GM18868 (cell line): ENCODE measurements around the gene PDE7B.

Source experiments
- ATAC-seq: cut with Tn5 transposase; IDR thresholded peaks from one replicate; pipeline ENCODE4 v1.9.1; 2021; ENCODE audit warnings: mild to moderate bottlenecking, moderate library complexity; ENCODE audit not compliant: unreplicated experiment

The PDE7B gene

GRCh38 chr6:136022224-136022874 is 170.8 kb downstream of the PDE7B start:
- ATAC-seq = no peak

- no peak for ATAC-seq
These were observed 173.2 kb downstream of the PDE7B start for GRCh38 chr6:136024711-136025110.

GRCh38 chr6:136025736-136026135 is 174.2 kb downstream of the PDE7B start:
- ATAC-seq = no peak

DNA sequence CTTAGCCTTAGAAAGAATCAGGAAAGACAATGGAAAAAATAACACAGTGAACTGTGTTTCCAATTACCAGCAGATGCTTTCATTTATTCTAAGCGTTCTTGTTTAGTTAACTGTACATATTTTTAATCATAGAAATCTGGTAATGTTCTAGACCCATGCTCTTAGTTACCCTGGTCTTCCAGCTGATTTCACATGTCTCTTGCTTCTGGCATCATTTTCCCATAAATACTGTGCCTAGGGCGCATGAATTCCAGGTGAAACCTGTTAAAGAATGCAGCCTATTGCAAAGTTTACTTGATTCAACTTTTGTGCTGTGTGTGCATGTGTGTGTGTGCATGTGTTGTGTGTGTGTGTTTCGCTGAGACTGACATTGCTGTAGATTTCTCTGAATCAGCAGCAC is 178.6 kb downstream of the PDE7B start:
- ATAC-seq = no peak

DNA sequence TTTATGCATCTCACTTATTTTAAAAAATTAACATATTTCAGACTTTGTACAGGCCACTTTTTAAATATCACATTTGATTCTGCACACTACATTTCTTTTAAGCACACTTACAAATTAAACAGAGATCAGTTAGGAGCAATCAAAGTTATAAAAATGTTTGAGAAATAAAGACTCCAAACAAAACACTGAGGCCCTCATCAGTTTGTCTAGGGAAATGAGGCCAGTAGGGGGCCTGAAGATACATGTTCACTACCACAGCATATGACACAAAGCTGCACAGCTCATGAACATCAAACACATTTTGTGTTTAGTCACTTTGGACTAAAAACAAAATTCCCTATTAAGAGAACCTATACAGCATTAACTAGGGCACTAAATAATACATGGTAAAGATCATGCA is 180.5 kb downstream of the PDE7B start:
- no peak for ATAC-seq

DNA sequence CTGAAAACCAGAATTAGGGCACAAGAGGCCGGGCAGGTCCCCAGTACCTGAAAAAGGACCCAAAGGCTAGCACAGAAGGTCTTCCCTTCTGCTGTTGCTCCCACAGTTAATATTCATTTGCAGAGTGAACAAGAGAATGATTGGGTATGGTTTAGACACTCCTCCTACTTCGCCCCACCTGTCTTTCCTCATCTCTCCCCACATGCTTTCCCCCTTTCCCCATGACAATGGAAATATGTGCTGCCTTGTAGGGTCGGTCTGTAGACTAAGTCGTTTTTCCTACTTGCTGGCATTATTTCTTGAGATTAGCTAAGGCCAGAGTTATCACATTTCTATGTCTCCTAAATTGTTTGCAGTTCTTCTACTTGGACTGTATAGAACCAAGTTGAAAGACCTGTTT is 181.9 kb downstream of the PDE7B start:
- ATAC-seq = no peak

- no peak for ATAC-seq
These were observed 182.9 kb downstream of the PDE7B start for GRCh38 chr6:136034422-136034821.

- ATAC-seq = no peak
These were observed 184.0 kb downstream of the PDE7B start for GRCh38 chr6:136035378-136036070.

DNA sequence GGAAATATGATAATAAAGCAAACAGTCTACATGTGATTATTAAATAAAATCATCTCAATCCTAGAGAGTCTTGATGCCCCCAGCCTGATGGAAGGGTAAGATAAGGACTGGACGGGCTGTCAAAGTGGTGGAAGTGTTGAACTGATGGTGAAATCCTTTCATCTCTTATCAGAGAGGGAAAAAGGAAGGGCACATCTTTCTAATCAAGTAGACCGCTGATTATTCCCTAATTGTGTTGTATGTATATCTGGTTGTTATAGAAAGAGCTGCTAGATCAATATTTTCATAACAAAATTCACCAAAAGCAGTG is 184.5 kb downstream of the PDE7B start:
- no peak for ATAC-seq

DNA sequence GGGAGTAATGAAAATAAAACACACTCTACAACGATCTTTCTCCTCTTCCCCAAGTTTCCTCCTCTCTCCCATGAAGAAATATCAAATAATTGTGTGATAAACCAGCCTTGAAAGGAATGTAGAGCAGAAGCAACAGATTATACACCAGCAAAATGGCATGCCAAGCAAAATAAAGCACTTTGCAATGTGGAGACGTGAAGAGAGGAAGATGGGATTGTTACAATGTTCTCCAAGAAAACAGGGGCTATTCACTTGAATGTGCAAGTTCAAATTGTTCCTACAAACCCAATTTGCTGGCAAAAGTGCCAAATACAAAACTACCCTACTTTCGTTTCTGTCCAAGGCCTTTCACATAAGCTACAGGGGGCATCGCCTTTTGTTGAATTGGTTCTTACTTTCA is 185.1 kb downstream of the PDE7B start:
- ATAC-seq = no peak

DNA sequence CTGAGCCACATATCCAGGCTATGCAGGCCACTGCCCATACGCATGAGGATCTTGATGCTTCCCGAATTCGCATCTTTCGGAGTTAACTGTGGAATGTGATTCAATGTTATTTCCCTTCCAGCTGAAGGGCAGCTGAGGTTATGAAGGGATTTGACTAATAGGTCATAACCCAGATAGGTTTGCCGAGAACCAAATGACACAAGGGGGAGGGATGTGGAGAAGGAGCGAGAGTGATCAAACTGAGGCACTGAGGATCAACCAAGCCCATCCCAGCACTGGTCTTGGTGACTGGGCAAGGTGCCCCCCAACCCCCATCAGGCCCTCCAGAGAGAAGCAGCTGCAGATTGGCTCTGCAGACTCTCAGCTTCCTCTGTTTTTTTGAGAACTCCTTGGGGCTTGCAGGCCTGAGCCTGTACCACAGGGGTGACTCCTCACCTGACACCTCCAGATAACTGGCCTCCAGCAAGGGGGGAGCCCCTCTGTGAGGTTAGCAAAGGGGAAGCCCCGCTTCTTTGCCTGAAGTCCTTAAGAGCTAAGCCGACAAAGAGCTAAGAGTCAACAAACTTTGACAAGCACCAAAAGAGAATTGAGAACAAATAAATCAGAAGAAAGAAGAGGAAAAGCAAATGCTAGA is 185.9 kb downstream of the PDE7B start:
- ATAC-seq = peak; percentile 72

GRCh38 chr6:136037876-136038460 is 186.5 kb downstream of the PDE7B start:
- ATAC-seq = no peak

- no peak for ATAC-seq
These were observed 187.0 kb downstream of the PDE7B start for GRCh38 chr6:136038531-136038930.

GRCh38 chr6:136039185-136039584 is 187.7 kb downstream of the PDE7B start:
- ATAC-seq = no peak

DNA sequence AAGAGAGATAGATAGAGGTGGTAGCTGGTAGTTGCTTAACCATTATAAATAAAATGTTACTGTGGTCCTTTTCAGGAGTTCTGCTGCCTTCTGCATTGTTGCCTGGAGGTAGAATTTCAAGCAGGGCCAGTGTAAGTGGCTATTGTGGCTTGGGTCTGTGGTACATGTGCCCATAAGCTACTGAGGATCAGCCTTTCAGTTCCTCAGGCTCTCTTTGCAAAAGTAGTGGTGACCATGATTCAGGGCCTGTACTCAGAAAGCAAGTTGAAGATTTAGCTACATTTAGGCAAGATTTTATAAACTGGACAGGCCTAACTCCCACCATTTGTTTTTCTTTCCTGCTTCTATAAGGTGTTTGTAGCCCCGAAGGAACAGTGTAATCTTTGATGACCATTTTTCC is 199.0 kb downstream of the PDE7B start:
- ATAC-seq = no peak

GRCh38 chr6:136051140-136051775 is 199.8 kb downstream of the PDE7B start:
- no peak for ATAC-seq

- ATAC-seq = no peak
These were observed 200.5 kb downstream of the PDE7B start for GRCh38 chr6:136052031-136052430.

DNA sequence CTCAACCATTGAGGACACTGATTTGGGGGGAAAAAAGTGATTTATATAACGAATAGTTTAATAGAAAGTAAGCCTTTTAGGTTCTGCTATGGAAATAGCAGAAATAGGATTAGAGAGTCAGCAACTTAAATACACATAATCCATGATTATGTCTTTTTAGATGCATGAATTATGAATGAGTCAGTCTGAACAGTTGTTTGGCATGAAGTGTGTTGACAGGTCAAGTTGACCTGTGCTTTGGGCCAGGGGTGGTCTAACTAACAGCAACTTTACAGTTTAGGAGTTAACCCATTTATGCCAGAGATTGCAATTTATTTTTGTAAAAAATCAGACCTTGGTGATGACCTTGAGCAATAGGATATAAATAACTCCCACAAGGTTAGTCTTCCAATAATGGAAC is 207.4 kb downstream of the PDE7B start:
- no peak for ATAC-seq

DNA sequence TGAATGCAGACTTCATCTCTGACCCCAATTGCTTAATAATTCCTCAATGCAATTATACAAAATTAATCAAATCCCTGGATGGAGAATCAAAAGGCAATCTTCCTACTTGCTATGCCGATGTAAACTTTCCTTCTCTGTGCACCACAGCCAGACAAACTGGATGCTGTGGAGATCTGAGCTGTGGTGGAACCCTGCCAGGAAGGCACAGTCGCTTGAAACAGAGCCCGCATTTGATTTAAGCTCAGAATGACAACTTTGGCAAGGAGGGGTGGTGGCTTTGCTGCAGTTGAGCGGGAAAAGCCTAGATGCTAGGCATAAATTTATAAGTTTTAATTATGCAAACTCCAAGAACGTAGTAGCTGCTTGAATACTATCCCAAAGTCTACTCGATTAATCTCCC is 207.8 kb downstream of the PDE7B start:
- no peak for ATAC-seq

GRCh38 chr6:136060052-136060451 is 208.6 kb downstream of the PDE7B start:
- no peak for ATAC-seq

- no peak for ATAC-seq
These were observed 209.3 kb downstream of the PDE7B start for GRCh38 chr6:136060759-136061158.

GRCh38 chr6:136061701-136062100 is 210.2 kb downstream of the PDE7B start:
- no peak for ATAC-seq
